ENCODE results near the gene PIK3IP1.

GRCh38 chr22:31263896-31264640 is 28.2 kb downstream of the PIK3IP1 start:
- TF ChIP-seq ZFP30 (CRISPR knock-in tag; IDR thresholded peaks at IDR 0.05) = no peak
- no peak for TF ChIP-seq ISL1 (CRISPR knock-in tag; IDR thresholded peaks at IDR 0.05)
- TF ChIP-seq, protein P1, sequence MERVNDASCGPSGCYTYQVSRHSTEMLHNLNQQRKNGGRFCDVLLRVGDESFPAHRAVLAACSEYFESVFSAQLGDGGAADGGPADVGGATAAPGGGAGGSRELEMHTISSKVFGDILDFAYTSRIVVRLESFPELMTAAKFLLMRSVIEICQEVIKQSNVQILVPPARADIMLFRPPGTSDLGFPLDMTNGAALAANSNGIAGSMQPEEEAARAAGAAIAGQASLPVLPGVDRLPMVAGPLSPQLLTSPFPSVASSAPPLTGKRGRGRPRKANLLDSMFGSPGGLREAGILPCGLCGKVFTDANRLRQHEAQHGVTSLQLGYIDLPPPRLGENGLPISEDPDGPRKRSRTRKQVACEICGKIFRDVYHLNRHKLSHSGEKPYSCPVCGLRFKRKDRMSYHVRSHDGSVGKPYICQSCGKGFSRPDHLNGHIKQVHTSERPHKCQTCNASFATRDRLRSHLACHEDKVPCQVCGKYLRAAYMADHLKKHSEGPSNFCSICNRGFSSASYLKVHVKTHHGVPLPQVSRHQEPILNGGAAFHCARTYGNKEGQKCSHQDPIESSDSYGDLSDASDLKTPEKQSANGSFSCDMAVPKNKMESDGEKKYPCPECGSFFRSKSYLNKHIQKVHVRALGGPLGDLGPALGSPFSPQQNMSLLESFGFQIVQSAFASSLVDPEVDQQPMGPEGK (CRISPR knock-in tag; IDR thresholded peaks at IDR 0.05; ENCODE audit: borderline replicate concordance) = no peak

Measured in SK-N-SH treated with all-trans-retinoic acid at 6 μM for 48 hours (cell line).